CD4-positive, alpha-beta T cell treated with Interleukin-17A for 1 hour (primary cell): ENCODE data around the gene CCDC146.

ENCODE experiments used
- DNase-seq: peaks from one replicate; pipeline ENCODE4 v3.0.0-alpha.2; 2020

Gene CCDC146

DNA sequence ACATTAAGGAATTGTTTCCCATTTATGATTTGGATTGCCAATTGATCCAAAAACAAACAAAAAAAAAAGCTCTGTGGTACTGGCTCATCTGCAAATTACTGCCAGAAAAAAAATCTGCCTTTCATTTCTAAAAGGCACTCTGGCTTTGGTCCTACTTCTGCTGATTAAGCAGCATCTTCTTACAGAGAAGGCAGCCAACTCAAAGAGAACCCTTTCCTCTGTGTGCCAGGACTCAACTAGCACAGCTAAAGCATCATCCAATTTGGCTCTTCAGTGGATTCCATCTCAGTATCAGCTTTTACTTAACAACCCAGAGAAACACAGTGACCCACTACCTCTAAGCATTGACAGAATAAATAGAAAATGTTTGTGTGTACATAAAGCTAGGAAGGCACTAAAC is 213.2 kb downstream of the CCDC146 start:
- no peak for DNase-seq

DNA sequence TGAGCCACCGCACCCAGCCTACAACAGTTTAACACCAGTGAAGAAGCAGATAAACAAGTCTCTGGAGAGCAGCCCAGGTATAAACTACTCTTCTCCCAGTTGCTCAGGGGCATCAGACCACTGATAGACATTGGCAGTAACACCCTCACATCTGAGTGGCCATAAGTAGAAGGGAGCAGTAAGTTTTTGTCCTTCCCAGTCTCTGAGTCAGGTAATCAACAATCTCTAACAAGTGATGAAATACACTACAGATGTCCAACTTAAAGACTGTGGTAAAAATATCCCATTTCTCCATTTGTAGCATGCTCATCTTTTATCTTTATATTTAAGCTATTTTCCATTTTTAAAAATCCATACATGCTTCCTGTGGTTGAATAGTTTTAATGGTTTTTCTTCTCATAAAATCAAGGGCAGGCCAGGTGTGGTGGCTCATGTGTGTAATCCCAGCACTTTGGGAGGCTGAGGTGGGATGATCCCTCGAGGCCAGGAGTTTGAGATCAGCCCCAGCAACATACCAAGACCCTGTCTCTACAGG is 215.1 kb downstream of the CCDC146 start:
- no peak for DNase-seq

DNA sequence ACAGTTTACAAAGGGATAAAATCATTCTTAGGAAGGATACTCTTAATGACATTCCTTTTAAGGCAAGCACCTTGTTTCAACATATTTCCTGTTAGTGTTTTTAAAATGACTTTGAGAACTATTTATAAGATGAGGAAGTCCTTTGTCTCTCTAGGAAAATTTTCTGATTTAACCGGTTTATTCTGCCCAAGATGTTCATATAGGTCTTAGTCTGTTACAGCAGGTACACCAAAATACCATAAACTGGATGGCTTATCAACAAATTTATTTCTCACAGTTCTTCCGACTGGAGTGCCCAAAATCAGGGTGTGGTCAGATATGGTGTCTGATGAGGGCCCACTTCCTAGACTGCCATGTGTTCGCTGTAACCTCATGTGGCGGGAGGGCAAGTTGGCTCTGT is 215.8 kb downstream of the CCDC146 start:
- DNase-seq = no peak

DNA sequence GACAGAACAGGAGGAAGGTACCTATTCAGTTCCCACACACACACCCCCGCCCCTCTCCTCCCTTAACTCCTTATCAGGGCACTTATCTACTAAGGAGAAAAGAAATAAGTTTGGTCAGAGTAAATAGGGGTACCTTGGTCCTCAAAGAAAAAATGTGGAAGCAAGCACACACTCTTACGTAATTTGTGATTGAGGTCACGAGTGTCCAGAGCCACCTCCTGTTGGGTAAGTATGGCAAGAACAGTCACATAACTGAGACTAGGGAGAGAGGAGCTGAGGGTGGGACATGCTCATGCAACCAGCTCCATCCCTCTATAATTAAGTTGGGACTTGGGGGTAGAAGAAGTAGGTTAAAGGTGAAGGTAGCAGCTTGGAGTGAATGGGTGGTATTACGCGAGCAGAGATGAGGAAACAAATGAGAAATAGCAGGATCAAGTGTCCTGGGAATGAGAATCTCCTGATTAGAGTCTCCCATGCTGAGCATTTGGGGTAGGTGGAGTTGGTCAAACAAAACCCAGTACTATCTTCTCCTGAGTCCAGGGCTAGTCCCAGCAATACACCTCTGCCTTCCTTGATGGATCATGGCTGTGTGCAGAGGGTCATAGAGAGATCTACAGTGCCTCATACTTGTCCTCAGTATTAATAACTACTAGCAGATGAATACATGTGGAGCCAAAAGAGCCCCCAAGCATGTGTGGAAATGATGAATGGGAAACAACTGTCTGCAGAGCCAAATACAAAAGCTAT is 216.6 kb downstream of the CCDC146 start:
- DNase-seq = no peak

DNA sequence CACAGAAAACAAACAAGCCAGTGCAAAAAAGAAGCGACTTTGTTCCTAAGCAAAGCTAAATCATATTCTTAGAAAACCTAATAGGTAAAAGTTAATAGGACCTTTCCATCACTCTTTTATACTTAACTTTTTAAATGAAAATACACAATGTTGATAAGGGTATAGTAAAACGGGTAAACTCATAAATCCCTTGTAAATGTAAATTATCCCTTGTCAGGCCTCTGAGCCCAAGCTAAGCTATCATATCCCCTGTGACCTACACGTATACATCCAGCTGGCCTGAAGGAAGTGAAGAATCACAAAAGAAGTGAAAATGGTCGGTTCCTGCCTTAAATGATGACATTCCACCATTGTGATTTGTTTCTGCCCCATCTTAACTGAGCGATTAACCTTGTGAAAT is 217.3 kb downstream of the CCDC146 start:
- DNase-seq = no peak
